ENCODE data around the gene PRKRA. TPM values are rescaled to one million over a fixed set of nuclear protein-coding genes. Genes with fewer than 3 reads are reported as not detected.
A peak's percentile ranks its signal among the peaks of the same experiment; 100 is the strongest.

Gene PRKRA
- total and polyA plus RNA-seq, 2 of the 13 experiments (the other 11 are each of a cell fraction or from before 2014, with no cell fraction given) = 53.1 to 74.7 TPM

- TF ChIP-seq REPIN1 (CRISPR knock-in tag; IDR thresholded peaks at IDR 0.05; ENCODE audit: borderline replicate concordance, low read depth) (peak; percentile 83), EP300 (IDR thresholded peaks at IDR 0.05; ENCODE audit: low read depth in 2 of 2, low read length in 2 of 2) (peak; percentile 74 to 85; a peak in 3 of 4 replicates), EP300 (CRISPR knock-in tag; IDR thresholded peaks at IDR 0.05; ENCODE audit: borderline replicate concordance) (peak; percentile 86; the same call in 1 of the 2 replicates), ARID2 (CRISPR knock-in tag; IDR thresholded peaks at IDR 0.05; ENCODE audit: borderline replicate concordance) (0 out of 2 replicates have a peak, but pooled peaks have one; percentile 58), RARA (CRISPR knock-in tag; IDR thresholded peaks at IDR 0.05) (peak; percentile 89), PHF21A (CRISPR knock-in tag; IDR thresholded peaks at IDR 0.05) (peak; percentile 79; the same call in 1 of the 2 replicates), GABPB1 (CRISPR knock-in tag; IDR thresholded peaks at IDR 0.05) (0 out of 2 replicates have a peak, but pooled peaks have one; percentile 30), ZEB1 (IDR thresholded peaks at IDR 0.05; ENCODE audit: insufficient replicate concordance, low read depth) (peak; percentile 27), DMAP1 (CRISPR knock-in tag; IDR thresholded peaks at IDR 0.05) (peak; percentile 42; the same call in 1 of the 2 replicates), MXI1 (IDR thresholded peaks at IDR 0.05; ENCODE audit: borderline replicate concordance, low read depth, low read length) (0 out of 3 replicates have a peak, but pooled peaks have one; percentile 63), ZSCAN29 (CRISPR knock-in tag; conservative IDR thresholded peaks at IDR 0.05) (0 out of 2 replicates have a peak, but pooled peaks have one; percentile 11), DR1 (CRISPR knock-in tag; IDR thresholded peaks at IDR 0.05) (no peak), ZNF205 (CRISPR knock-in tag; IDR thresholded peaks at IDR 0.05) (0 out of 2 replicates have a peak, but pooled peaks have one; percentile 58), PITX1 (CRISPR knock-in tag; IDR thresholded peaks at IDR 0.05) (peak; percentile 84; the same call in 1 of the 2 replicates), CEBPG (CRISPR knock-in tag; IDR thresholded peaks at IDR 0.05) (peak; percentile 79)
- TF ChIP-seq, protein P1, sequence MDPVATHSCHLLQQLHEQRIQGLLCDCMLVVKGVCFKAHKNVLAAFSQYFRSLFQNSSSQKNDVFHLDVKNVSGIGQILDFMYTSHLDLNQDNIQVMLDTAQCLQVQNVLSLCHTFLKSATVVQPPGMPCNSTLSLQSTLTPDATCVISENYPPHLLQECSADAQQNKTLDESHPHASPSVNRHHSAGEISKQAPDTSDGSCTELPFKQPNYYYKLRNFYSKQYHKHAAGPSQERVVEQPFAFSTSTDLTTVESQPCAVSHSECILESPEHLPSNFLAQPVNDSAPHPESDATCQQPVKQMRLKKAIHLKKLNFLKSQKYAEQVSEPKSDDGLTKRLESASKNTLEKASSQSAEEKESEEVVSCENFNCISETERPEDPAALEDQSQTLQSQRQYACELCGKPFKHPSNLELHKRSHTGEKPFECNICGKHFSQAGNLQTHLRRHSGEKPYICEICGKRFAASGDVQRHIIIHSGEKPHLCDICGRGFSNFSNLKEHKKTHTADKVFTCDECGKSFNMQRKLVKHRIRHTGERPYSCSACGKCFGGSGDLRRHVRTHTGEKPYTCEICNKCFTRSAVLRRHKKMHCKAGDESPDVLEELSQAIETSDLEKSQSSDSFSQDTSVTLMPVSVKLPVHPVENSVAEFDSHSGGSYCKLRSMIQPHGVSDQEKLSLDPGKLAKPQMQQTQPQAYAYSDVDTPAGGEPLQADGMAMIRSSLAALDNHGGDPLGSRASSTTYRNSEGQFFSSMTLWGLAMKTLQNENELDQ (CRISPR knock-in tag; IDR thresholded peaks at IDR 0.05; ENCODE audit: borderline replicate concordance) = no peak
- TF ChIP-seq, protein P2, sequence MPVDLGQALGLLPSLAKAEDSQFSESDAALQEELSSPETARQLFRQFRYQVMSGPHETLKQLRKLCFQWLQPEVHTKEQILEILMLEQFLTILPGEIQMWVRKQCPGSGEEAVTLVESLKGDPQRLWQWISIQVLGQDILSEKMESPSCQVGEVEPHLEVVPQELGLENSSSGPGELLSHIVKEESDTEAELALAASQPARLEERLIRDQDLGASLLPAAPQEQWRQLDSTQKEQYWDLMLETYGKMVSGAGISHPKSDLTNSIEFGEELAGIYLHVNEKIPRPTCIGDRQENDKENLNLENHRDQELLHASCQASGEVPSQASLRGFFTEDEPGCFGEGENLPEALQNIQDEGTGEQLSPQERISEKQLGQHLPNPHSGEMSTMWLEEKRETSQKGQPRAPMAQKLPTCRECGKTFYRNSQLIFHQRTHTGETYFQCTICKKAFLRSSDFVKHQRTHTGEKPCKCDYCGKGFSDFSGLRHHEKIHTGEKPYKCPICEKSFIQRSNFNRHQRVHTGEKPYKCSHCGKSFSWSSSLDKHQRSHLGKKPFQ (CRISPR knock-in tag; IDR thresholded peaks at IDR 0.05; ENCODE audit: insufficient replicate concordance) = no peak
- TF ChIP-seq, protein P3, sequence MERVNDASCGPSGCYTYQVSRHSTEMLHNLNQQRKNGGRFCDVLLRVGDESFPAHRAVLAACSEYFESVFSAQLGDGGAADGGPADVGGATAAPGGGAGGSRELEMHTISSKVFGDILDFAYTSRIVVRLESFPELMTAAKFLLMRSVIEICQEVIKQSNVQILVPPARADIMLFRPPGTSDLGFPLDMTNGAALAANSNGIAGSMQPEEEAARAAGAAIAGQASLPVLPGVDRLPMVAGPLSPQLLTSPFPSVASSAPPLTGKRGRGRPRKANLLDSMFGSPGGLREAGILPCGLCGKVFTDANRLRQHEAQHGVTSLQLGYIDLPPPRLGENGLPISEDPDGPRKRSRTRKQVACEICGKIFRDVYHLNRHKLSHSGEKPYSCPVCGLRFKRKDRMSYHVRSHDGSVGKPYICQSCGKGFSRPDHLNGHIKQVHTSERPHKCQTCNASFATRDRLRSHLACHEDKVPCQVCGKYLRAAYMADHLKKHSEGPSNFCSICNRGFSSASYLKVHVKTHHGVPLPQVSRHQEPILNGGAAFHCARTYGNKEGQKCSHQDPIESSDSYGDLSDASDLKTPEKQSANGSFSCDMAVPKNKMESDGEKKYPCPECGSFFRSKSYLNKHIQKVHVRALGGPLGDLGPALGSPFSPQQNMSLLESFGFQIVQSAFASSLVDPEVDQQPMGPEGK (CRISPR knock-in tag; IDR thresholded peaks at IDR 0.05) = peak; percentile 43; the same call in 1 of the 2 replicates
- TF ChIP-seq, protein P4, sequence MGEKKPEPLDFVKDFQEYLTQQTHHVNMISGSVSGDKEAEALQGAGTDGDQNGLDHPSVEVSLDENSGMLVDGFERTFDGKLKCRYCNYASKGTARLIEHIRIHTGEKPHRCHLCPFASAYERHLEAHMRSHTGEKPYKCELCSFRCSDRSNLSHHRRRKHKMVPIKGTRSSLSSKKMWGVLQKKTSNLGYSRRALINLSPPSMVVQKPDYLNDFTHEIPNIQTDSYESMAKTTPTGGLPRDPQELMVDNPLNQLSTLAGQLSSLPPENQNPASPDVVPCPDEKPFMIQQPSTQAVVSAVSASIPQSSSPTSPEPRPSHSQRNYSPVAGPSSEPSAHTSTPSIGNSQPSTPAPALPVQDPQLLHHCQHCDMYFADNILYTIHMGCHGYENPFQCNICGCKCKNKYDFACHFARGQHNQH (CRISPR knock-in tag; IDR thresholded peaks at IDR 0.05) = 0 out of 2 replicates have a peak, but pooled peaks have one; percentile 13
Measured at GRCh38 chr2:178428396-178428806, 22.6 kb downstream of the PRKRA start (continued).
